Measurements from ENCODE around the gene CACNG4. TPM values are rescaled to one million over a fixed set of nuclear protein-coding genes. Genes with fewer than 3 reads are reported as not detected.
"Not testable (repeated sequence)": the region's sequence is repeated elsewhere in the genome, so short reads cannot be mapped to it uniquely, and the experiment has no call there.

CACNG4 gene
- total RNA-seq, 1 donor from 2014 or later = 0.36 TPM

GRCh38 chr17:67026341-67026740 is 61.8 kb downstream of the CACNG4 start:
- intact Hi-C loops (cut with DNase I) = no loop called here
- DNase-seq (ENCODE audit: low spot score) (no peak), ATAC-seq (no peak)

GRCh38 chr17:67027031-67027628 is 62.6 kb downstream of the CACNG4 start:
- DNase-seq (ENCODE audit: low spot score) (no peak), ATAC-seq (no peak)
- intact Hi-C loops (cut with DNase I) = no loop called here

- ATAC-seq (no peak), DNase-seq (ENCODE audit: low spot score) (no peak)
- intact Hi-C loops (cut with DNase I) = no loop called here
Observed at GRCh38 chr17:67030641-67031040, 66.1 kb downstream of the CACNG4 start.

GRCh38 chr17:67032382-67032781 is 67.9 kb downstream of the CACNG4 start:
- ATAC-seq (no peak), DNase-seq (ENCODE audit: low spot score) (no peak)
- intact Hi-C loops (cut with DNase I) = no loop called here

- DNase-seq (ENCODE audit: low spot score) (no peak), ATAC-seq (no peak)
- intact Hi-C loops (cut with DNase I) = no loop called here
Observed at GRCh38 chr17:67032985-67033384, 68.5 kb downstream of the CACNG4 start.

- DNase-seq (ENCODE audit: low spot score) (no peak), ATAC-seq (no peak)
- intact Hi-C loops (cut with DNase I) = no loop called here
Observed at GRCh38 chr17:67033613-67034012, 69.1 kb downstream of the CACNG4 start.

- ATAC-seq (no peak), DNase-seq (ENCODE audit: low spot score) (no peak)
- intact Hi-C loops (cut with DNase I) = loop anchor here (1.0 kb wide), 1 partner anchor 18 kb away; no protein-coding TSS in a partner anchor
Observed at GRCh38 chr17:67035131-67036083, 70.9 kb downstream of the CACNG4 start.

- DNase-seq (ENCODE audit: low spot score) (no peak), ATAC-seq (no peak)
- intact Hi-C loops (cut with DNase I) = no loop called here
Observed at GRCh38 chr17:67038861-67039365, 74.4 kb downstream of the CACNG4 start.

- DNase-seq (ENCODE audit: low spot score) (no peak), ATAC-seq (no peak)
- intact Hi-C loops (cut with DNase I) = no loop called here
Observed at GRCh38 chr17:67040652-67041051, 76.1 kb downstream of the CACNG4 start.

- intact Hi-C loops (cut with DNase I); DNase-seq (ENCODE audit: low spot score); ATAC-seq: not testable (repeated sequence)
Observed at GRCh38 chr17:67041119-67041518, 76.6 kb downstream of the CACNG4 start.

- intact Hi-C loops (cut with DNase I) = no loop called here
- ATAC-seq = no peak
- DNase-seq (ENCODE audit: low spot score) = no peak
Observed at GRCh38 chr17:67041531-67041930, 77.0 kb downstream of the CACNG4 start.

- ATAC-seq (no peak), DNase-seq (ENCODE audit: low spot score) (no peak)
- intact Hi-C loops (cut with DNase I) = no loop called here
Observed at GRCh38 chr17:67041941-67042899, 77.7 kb downstream of the CACNG4 start.

GRCh38 chr17:67043283-67043682 is 78.8 kb downstream of the CACNG4 start:
- ATAC-seq (no peak), DNase-seq (ENCODE audit: low spot score) (no peak)
- intact Hi-C loops (cut with DNase I) = no loop called here

GRCh38 chr17:67044016-67044772 is 79.7 kb downstream of the CACNG4 start, which contains the start of gene CACNG1:
Gene CACNG1 (plus strand): TSS chr17:67044554. CDS start chr17:67044661, 107 bp downstream.
- intact Hi-C loops (cut with DNase I) = no loop called here
- no peak for DNase-seq (ENCODE audit: low spot score)
- ATAC-seq = no peak

GRCh38 chr17:67044940-67045339 is 80.4 kb downstream of the CACNG4 start:
- no peak for DNase-seq (ENCODE audit: low spot score)
- no peak for ATAC-seq
- intact Hi-C loops (cut with DNase I) = no loop called here

- no peak for DNase-seq (ENCODE audit: low spot score)
- no peak for ATAC-seq
- intact Hi-C loops (cut with DNase I) = no loop called here
Observed at GRCh38 chr17:67046398-67046797, 81.9 kb downstream of the CACNG4 start.

- DNase-seq (ENCODE audit: low spot score) (no peak), ATAC-seq (no peak)
- intact Hi-C loops (cut with DNase I) = no loop called here
Observed at GRCh38 chr17:67047382-67047781, 82.9 kb downstream of the CACNG4 start.

GRCh38 chr17:67049025-67049739 is 84.7 kb downstream of the CACNG4 start:
- intact Hi-C loops (cut with DNase I) = no loop called here
- DNase-seq (ENCODE audit: low spot score) (no peak), ATAC-seq (no peak)
